HG02759 (cell line): ENCODE measurements around the gene SLC16A1.
"Not testable (repeated sequence)": the region's sequence is repeated elsewhere in the genome, so short reads cannot be mapped to it uniquely, and the experiment has no call there.

Experiments used
- ATAC-seq: cut with Tn5 transposase; IDR thresholded peaks from one replicate; pipeline ENCODE4 v1.9.1; 2021; ENCODE audit warnings: mild to moderate bottlenecking, moderate library complexity; ENCODE audit not compliant: unreplicated experiment

The SLC16A1 gene

GRCh38 chr1:112927462-112927990 is 28.5 kb downstream of the SLC16A1 start:
- no peak for ATAC-seq

- ATAC-seq: no peak
Measured at GRCh38 chr1:112926858-112927257, 29.1 kb downstream of the SLC16A1 start.

DNA sequence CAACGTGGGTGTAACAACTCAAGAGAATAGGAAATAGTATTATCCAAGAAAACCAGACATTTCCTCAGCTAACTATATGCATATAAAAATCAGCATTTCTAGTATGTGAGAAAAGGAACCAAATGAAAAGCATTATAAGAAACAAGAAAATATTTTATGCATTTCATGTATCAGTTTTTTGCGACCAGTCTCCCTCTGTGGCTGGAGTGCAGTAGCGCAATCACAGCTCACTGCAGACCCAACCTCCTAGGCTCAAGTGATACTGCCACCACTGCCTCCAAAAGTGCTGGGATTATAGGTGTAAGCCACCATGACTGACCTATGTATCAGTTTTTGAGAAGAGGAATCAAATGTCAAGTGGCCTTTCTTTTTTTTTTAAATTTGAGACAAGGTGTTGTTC is 31.0 kb downstream of the SLC16A1 start:
- no peak for ATAC-seq

DNA sequence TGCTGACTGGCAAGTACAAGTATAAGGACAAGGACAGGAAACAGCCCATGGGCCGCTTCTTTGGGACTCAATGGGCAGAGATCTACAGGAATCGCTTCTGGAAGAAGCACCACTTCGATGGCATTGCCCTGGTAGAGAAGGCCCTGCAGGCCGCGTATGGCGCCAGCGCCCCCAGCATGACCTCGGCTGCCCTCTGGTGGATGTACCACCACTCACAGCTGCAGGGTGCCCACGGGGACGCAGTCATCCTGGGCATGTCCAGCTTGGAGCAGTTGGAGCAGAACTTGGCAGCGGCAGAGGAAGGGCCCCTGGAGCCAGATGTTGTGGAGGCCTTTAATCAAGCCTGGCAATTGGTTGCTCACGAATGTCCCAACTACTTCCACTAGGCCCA is 32.0 kb downstream of the SLC16A1 start:
- no peak for ATAC-seq

- no peak for ATAC-seq
Measured at GRCh38 chr1:112923234-112923958, 32.6 kb downstream of the SLC16A1 start.

DNA sequence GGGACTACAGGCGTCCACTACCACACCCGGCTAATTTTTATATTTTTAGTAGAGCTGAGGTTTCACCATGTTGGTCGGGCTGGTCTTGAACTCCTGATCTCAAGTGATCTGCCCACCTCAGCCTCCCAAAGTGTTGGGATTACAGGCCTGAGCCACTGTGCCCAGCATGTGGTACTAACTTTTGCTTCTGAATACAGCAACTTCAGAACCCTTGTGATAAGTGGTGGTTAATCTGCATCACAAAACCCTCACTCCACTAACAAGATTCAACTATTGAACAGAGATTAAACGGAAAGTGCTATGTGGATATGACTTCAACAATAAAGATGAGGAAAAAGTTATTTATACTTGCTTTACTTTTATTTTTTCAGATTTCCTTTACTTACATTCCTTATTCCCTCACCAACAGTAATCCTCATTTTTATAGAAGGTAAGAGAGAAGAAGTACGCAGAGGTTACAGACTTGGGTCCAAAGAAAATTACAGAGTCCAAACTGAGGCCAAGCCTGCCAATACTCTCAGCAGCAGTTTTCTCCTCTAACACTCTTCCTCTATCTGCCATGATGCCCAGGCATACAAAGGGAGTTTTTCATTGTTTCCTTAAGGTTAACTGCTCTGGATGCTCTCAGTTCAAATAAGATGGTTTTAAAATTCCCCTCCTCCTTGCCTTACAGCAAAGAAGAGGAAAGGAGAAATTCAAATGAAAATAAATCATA is 44.3 kb downstream of the SLC16A1 start:
- no peak for ATAC-seq

DNA sequence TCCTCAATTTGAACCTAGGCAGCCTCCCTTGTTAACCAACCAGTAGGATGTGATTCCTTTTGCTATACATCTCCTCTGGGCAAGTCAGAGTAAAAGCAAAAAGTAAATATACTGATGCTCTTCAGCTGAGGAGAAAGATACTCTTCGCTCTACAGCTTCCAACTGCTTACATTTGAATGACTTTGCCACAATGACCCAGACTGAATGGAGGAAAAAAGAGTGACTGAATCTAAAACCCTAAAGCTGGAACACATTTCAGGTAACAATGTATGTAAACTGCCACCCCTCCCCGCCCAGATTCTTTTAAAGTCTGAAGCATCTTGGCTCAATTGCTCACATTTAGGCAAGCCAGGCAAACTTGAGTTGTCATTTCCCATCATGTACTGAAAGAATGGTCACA is 46.1 kb downstream of the SLC16A1 start:
- no peak for ATAC-seq

DNA sequence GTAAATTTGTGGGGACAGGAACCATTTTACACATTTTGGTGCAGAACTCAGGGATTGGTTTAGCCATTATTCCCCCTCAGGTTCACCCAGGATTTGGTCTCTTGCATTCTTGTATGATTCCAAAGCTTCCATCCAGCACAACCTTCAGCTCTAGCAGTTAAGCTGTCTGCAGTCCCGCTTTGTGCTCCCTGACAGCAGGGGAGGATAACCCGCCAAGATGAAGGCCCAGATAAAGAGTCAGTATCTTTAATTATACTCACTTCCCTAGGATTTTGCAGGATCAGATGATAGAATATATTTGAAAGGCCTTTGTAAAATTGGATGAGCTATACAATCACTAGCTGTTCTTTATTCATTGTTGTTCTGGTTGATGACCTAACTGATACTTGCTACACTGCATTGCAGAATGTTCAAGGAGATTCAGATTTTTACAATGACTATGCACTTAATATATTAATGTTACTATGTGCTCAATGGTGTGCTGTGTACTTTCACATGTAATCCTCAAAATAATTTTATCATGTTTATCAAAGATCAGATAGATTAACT is 49.8 kb downstream of the SLC16A1 start:
- no peak for ATAC-seq

DNA sequence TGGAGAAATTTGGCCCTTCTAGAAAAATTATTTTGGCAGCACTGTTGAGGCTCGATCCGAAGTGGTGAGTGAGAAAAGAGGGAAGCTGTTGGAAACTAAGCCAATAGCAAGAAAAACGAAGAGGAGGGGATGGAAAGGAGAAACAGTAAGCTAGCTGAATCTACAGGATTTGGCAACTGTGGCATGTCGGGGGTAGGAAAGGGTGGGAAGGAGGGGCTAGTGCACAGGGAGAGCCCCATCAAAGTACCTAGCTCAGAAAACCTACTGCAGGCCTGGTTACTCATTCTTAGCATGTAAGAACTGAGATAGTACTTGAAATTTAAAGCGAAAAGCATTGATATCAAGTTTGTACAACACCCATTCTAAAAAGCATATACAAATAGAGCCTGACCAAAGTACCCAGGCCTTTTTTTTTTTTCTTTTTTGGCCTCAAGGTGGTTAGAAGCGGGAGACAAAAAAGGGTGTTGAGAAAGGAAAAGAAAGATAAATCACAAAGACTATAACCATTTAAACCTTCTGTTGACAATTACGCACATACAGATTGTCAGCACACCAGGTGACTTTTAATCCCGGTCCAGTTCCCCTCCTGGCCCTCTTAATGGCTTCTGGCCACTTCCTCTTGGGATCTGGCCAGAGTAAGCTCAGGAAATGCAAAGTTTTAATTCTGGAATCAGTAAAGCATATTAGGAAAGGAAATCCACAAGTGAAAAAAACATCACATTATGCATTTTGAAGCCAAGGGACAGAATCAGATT is 50.4 kb downstream of the SLC16A1 start:
- no peak for ATAC-seq

DNA sequence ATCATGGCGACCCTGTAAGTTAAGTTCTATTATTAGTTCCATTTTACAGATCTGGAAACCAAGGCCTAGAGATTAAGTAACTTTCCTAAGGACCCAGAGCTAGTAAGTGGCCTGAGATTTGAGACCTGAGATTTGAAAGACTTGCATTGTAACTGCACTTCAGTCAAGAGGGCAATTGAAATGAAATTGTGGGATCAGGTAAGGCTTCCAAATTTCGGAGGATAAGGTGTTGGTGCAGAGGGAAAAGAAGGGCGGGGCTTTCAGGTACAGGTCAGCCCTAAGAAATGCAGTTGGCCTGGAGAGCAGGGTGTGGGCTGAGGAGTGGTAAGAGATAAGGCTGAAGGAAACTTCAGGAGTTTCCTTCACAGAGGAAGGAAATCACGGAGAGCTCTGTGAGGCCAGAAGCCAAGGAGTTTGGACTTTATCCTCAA is 51.1 kb downstream of the SLC16A1 start:
- no peak for ATAC-seq

DNA sequence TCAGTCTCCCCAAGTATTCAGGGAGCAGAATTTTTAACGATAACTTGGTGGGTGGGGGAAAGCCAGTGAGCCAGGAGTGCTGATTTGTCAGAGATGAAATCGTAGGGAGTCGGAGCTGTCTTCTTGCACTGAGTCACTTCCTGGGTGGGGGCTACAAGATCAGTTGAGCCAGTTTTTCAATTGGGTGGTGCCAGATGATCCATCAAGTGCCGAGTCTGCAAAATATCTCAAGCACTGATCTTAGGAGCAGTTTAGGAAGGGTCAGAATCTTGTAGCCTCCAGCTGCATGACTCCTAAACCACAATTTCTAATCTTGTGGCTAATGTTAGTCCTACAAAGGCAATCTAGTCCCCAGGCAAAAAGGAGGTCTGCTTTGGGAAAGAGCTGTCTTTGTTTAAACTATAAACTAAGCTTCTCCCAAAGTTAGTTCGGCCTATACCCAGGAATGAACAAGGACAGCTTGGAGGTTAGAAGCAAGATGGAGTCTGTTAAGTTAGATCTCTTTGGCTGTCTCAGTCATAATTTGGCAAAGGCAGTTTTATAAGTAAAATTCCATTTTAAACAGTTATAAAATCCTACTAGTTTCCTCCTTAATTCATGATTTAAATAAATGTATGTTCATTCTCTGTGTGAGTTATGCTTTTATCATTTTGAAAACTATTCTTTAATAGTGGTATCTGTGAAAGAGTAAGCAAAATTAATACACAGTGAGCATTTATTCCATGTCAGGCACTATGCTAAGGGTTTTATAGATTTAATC is 51.7 kb downstream of the SLC16A1 start:
- no peak for ATAC-seq

DNA sequence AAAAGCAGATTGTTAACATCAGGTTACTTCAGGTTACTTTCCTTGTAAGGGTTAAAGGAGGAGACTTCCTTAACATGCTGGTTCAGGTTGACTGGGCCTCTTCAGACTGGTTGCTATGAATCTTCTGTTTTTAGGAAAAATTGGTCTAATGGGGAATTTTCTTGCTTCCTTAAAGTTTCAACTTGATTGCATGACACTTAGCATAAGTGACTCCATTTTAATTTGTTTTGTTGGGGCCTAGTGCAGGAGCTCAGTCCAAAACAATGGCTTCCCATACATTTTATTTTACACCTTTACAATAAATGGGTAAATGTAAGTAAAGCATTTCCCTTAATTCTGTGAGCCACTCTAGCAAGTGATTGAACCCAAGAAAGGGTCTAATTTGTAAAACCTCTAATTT is 53.8 kb downstream of the SLC16A1 start:
- no peak for ATAC-seq

DNA sequence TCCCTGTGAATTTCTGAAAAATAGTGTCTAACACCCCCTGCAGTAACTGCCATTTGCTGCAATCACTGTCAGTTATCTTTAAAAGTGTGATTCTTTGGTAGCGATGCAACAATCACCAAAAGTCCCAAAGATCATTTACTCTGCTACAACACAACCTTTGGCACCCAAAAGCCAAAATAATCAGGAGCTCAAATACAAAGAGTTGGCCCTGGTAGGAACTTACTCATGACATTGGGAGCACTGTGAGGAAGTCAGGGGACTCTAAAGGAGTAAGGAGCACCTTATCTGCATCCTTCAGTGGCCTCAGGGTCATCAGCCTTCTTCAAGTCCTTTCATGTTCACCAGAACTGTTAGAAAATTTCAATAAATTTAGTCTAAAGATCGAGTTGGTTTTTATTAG is 54.6 kb downstream of the SLC16A1 start:
- no peak for ATAC-seq

GRCh38 chr1:112896783-112897182 is 59.2 kb downstream of the SLC16A1 start:
- ATAC-seq: no peak

- ATAC-seq: no peak
Measured at GRCh38 chr1:112894561-112895011, 61.4 kb downstream of the SLC16A1 start.

DNA sequence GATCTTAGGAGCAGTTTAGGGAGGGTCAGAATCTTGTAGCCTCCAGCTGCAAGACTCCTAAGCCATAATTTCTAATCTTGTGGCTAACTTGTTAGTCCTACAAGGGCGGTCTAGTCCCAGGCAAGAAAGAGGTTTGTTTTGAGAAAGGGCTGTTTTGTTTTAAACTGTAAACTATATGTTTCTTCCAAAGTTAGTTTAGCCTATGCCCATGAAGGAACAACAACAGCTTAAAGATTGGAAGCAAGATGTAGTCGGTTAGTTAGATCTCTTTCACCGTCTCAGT is 62.0 kb downstream of the SLC16A1 start:
- no peak for ATAC-seq

DNA sequence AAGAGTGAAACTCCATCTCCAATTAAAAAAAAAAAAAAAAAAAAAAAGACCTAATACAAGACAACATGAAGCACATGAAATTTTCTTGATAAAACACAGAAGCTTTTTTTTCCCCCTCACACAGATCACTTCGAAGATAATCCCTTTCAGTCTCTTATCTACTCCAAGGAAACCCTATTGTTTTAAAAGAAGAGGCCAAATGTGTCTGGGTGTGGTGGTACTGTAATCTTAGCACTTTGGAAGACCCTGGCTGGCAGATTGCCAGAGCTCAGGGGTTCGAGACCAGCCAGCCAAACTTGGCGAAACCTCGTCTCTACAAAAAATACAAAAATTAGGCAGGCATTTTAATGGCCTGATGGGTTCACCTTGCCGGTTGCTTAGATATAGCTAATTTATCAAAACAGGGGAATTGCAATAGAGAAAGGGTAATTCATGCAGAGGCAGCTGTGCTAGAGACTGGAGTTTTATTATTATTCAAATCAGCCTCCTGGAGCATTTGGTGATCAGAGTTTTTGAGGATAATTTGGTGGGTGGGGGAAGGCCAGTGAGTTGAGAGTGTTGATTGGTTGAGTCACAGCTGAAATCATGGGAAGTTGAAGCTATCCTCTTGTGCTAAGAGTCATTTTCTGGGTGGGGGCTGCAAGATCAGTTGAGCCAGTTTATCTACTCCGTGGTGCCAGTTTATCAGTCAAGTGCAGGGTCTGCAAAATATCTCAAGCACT is 62.5 kb downstream of the SLC16A1 start:
- no peak for ATAC-seq

DNA sequence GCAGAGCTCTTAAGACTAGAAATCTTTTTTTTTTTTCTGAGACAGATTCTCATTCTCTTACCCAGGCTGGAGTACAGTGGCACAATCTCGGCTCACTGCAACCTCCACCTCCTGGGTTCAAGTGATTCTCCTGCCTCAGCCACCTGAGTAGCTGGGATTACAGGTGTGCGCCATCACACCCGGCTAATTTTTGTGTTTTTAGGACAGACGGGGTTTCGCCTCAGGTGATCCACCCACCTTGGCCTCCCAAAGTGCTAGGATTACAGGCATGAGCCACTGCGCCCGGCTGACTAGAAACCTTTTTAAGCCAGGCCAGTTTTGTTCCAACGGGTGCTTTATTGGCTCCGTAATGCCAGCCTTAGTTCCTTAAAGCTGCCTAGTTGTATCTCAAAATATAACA is 66.1 kb downstream of the SLC16A1 start:
- ATAC-seq: not testable (repeated sequence)

GRCh38 chr1:112889052-112889768 is 66.8 kb downstream of the SLC16A1 start:
- ATAC-seq: no peak
